ENCODE results near the gene DPF3. TPM values are rescaled to one million over a fixed set of nuclear protein-coding genes. Genes with fewer than 3 reads are reported as not detected.

The DPF3 gene
- total RNA-seq, 1 experiment from 2014 or later = 1.9 TPM

DNA sequence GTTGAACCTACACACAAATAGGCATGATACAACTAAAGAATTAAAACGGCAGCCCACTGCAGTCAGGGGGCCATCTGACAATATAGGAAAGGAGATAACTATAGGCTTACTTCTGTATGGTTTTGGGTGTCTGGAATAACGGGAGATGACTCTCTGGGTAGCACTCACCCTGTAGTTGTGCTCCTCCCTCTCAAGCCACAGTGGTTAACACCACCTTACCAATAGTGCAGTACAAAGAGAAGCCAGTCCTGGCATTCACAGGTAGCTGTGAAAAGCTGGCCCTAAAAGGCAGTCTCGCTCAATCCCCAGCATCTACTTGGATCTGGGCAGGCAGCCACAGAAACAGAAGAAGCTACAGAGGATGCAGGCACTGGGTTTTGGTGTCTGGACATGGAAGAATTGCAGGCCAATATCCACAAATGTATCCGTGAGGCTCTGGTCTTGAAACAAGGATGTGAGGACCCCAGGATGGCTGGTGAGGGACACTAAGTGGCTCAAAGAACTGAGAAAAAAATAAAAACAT, 93.0 kb downstream of the DPF3 start:
- no peaks in the 10 kb centered on the region for H3K27me3 Mint-ChIP-seq (ENCODE audit: insufficient read depth, unreplicated experiment)
- ChIA-PET POLR2A (no interaction called here), CTCF (no interaction called here)
- no TSS peak for BruUV-seq (replicated peaks)
- H3K4me1 Mint-ChIP-seq (ENCODE audit: insufficient read depth, unreplicated experiment) = peaks cover 20% of the 10 kb centered on the region
- TF ChIP-seq, protein P1, sequence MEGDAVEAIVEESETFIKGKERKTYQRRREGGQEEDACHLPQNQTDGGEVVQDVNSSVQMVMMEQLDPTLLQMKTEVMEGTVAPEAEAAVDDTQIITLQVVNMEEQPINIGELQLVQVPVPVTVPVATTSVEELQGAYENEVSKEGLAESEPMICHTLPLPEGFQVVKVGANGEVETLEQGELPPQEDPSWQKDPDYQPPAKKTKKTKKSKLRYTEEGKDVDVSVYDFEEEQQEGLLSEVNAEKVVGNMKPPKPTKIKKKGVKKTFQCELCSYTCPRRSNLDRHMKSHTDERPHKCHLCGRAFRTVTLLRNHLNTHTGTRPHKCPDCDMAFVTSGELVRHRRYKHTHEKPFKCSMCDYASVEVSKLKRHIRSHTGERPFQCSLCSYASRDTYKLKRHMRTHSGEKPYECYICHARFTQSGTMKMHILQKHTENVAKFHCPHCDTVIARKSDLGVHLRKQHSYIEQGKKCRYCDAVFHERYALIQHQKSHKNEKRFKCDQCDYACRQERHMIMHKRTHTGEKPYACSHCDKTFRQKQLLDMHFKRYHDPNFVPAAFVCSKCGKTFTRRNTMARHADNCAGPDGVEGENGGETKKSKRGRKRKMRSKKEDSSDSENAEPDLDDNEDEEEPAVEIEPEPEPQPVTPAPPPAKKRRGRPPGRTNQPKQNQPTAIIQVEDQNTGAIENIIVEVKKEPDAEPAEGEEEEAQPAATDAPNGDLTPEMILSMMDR (IDR thresholded peaks at IDR 0.05; ENCODE audit: unreplicated experiment) = no peak
- peak overlapping the region; percentile 55 for H3K27ac Mint-ChIP-seq (ENCODE audit: low read depth, unreplicated experiment)
- no peaks in the 10 kb centered on the region for H3K9me3 Mint-ChIP-seq (ENCODE audit: unreplicated experiment)
- no peak for DNase-seq (ENCODE audit: unreplicated experiment)
- intact Hi-C loops (cut with micrococcal nuclease) = no loop called here
- H3K36me3 Mint-ChIP-seq (ENCODE audit: insufficient read depth, unreplicated experiment) = no peaks in the 10 kb centered on the region
- H3K4me3 Mint-ChIP-seq (ENCODE audit: unreplicated experiment) = no peak overlapping the region

DNA sequence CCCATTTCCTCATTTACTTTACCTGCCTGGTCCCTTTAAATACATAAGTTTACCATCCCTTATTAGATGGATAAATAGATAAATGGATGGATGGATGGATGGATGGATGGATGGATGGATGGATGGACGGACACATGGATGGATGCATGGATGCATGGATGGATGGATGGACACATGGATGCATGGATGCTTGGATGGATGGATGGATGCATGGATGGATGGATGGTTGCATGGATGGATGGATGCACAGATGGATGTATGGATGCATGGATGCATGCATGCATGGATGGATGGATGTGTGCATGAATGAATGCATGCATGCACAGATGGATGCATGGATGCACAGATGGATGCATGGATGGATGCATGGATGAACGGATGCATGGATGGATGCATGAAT, 93.6 kb downstream of the DPF3 start:
- TF ChIP-seq, protein P1 (IDR thresholded peaks at IDR 0.05; ENCODE audit: unreplicated experiment) = no peak
- Mint-ChIP-seq H3K27ac (ENCODE audit: low read depth, unreplicated experiment) (peak overlapping the region; percentile 36), H3K27me3 (ENCODE audit: insufficient read depth, unreplicated experiment) (no peaks in the 10 kb centered on the region), H3K36me3 (ENCODE audit: insufficient read depth, unreplicated experiment) (no peaks in the 10 kb centered on the region), H3K9me3 (ENCODE audit: unreplicated experiment) (no peaks in the 10 kb centered on the region), H3K4me3 (ENCODE audit: unreplicated experiment) (no peak overlapping the region), H3K4me1 (ENCODE audit: insufficient read depth, unreplicated experiment) (peaks cover 20% of the 10 kb centered on the region)
- CTCF ChIA-PET = interaction anchor here (0.5 kb wide), 1 partner anchor 132 kb away, joined by 4 read pairs; no protein-coding TSS in a partner anchor
- BruUV-seq (replicated peaks) = no TSS peak
- no peak for DNase-seq (ENCODE audit: unreplicated experiment)
- intact Hi-C loops (cut with micrococcal nuclease) = no loop called here
- POLR2A ChIA-PET = no interaction called here

DNA sequence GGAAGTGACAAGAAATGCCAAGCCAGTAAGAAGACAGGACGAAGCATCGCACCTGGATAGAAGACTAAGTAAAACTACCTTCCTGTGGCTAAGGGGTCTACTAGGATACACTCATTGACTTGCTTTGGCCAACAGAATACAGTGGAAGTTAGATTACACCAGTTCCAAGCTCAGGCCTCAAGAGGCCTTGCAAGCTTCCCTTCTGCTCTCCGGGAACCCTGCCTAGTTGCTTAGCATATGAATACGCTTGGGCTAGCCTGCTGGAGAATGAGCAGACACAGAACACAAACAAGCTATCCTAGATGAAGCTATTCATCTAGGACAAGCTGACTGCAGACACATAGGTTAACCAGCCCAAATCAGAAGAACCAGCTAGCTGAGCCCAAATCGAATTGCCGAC, 97.0 kb downstream of the DPF3 start:
- intact Hi-C loops (cut with micrococcal nuclease) = no loop called here
- DNase-seq (ENCODE audit: unreplicated experiment) = no peak
- POLR2A ChIA-PET = no interaction called here
- Mint-ChIP-seq H3K36me3 (ENCODE audit: insufficient read depth, unreplicated experiment) (peaks cover 5% of the 10 kb centered on the region), H3K4me1 (ENCODE audit: insufficient read depth, unreplicated experiment) (peaks cover 20% of the 10 kb centered on the region), H3K27me3 (ENCODE audit: insufficient read depth, unreplicated experiment) (no peaks in the 10 kb centered on the region), H3K9me3 (ENCODE audit: unreplicated experiment) (no peaks in the 10 kb centered on the region), H3K27ac (ENCODE audit: low read depth, unreplicated experiment) (no peak overlapping the region), H3K4me3 (ENCODE audit: unreplicated experiment) (no peak overlapping the region)
- no TSS peak for BruUV-seq (replicated peaks)
- CTCF ChIA-PET = no interaction called here
- TF ChIP-seq, protein P1 (IDR thresholded peaks at IDR 0.05; ENCODE audit: unreplicated experiment) = no peak

DNA sequence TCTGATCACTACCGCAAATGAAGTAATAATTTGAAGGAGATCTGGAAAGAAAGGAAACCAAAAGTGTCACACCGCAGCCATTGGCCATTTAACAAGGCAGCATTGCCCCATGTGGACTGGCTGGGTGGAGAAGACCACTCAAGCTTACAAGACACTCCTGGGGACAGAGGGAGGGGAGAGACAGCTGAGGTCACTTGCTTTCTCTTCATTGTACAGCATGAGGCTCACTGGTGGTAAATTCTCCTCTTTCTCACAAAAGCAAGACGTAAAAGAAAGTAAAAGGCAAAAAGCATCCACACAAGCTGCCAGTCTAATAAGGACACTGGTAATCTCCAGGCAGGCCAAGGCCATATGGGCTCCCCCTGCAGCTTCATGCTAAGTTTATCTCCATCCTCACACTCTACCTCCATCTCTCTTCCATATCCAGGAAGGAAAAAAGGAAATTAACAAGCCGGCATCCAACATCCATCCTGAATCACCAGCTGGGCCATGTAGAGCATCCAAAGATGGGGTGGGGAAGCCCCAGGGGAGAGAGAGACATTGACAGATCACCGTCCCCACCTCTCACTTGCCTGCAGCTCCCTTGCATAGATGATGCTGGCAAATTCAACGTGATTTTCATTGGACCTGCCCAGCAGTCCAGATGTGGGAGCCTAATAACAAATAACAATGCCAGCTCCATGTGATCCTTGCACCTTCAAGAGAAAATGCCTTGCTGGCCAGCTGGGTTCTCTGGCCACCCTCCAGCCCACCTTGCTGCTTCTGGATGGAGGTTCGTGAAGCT, 100.6 kb downstream of the DPF3 start:
- TF ChIP-seq, protein P1 (IDR thresholded peaks at IDR 0.05; ENCODE audit: unreplicated experiment) = no peak
- ChIA-PET POLR2A (interaction anchor here (1.2 kb wide), 1 partner anchor 13 kb away, joined by 5 read pairs; no protein-coding TSS in a partner anchor), CTCF (interaction anchor here (0.9 kb wide), 1 partner anchor 109 kb away, joined by 4 read pairs; no protein-coding TSS in a partner anchor)
- H3K4me3 Mint-ChIP-seq (ENCODE audit: unreplicated experiment) = no peak overlapping the region
- intact Hi-C loops (cut with micrococcal nuclease) = no loop called here
- no peaks in the 10 kb centered on the region for H3K27me3 Mint-ChIP-seq (ENCODE audit: insufficient read depth, unreplicated experiment)
- no peaks in the 10 kb centered on the region for H3K4me1 Mint-ChIP-seq (ENCODE audit: insufficient read depth, unreplicated experiment)
- no peaks in the 10 kb centered on the region for H3K9me3 Mint-ChIP-seq (ENCODE audit: unreplicated experiment)
- H3K27ac Mint-ChIP-seq (ENCODE audit: low read depth, unreplicated experiment) = no peak overlapping the region
- no TSS peak for BruUV-seq (replicated peaks)
- no peak for DNase-seq (ENCODE audit: unreplicated experiment)
- H3K36me3 Mint-ChIP-seq (ENCODE audit: insufficient read depth, unreplicated experiment) = peaks cover 5% of the 10 kb centered on the region
